Skeletal muscle cell (primary cell): Measurements from ENCODE around the gene PRG3.

Source experiments
- DNase-seq: peaks from one replicate; pipeline ENCODE4 v3.0.0-alpha.2; 2010; ENCODE audit warnings: low read depth
- H3K4me3 ChIP-seq: 2 replicates; pipeline ENCODE4 v1.5.1; 2011; ENCODE audit warnings: low read depth, mild to moderate bottlenecking, control low read depth, low read length, moderate library complexity

PRG3 gene

GRCh38 chr11:57392763-57393105 lies 11.8 kb upstream of the PRG3 start:
- DNase-seq, result no peak
- H3K4me3 ChIP-seq, result no peak overlapping the region

DNA sequence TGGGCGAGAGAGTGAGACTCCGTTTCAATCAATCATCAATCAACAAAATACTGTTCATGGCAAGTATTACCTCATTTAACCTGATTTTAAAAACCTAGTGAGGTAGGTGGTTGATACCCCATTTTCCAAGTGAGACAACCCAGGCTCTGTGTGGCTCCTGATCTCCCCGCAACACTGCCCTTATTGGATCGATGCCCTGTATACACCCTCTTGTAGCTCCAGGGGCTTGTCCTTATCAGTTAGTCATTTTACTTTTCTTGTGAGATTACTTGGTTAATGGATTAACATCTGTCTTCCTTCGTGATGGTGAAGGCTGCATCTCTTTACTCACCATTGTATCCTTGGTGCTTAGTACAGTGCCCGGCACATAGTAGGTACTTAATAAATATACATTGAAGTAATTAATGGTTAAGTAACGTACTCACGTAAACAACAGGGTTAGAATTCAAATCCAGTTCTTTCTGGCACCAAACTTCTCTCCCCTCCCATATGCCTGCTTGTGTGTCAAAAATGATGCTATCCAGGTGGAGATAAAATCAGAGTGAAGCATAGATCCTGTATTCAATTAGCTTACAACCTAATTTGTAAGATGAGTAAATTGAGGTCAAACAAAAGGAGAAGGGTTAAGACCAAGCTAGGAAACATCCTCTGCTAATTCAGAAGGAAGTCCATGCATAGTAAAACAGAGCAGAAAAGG lies 11.3 kb upstream of the PRG3 start:
- no peak overlapping the region for H3K4me3 ChIP-seq
- DNase-seq, result no peak

- DNase-seq, result no peak
- H3K4me3 ChIP-seq, result no peak overlapping the region
Measured at GRCh38 chr11:57391539-57391938, 10.6 kb upstream of the PRG3 start.

- no peak overlapping the region for H3K4me3 ChIP-seq
- DNase-seq, result no peak
Measured at GRCh38 chr11:57391111-57391510, 10.2 kb upstream of the PRG3 start.

GRCh38 chr11:57390535-57390934 lies 9.6 kb upstream of the PRG3 start, which contains the start of gene PRG2:
TSS of gene PRG2 (minus strand) at chr11:57390650. CDS start at chr11:57389944, 706 bp downstream.
- H3K4me3 ChIP-seq, result no peak within 1 kb of the TSS
- DNase-seq, result no peak

DNA sequence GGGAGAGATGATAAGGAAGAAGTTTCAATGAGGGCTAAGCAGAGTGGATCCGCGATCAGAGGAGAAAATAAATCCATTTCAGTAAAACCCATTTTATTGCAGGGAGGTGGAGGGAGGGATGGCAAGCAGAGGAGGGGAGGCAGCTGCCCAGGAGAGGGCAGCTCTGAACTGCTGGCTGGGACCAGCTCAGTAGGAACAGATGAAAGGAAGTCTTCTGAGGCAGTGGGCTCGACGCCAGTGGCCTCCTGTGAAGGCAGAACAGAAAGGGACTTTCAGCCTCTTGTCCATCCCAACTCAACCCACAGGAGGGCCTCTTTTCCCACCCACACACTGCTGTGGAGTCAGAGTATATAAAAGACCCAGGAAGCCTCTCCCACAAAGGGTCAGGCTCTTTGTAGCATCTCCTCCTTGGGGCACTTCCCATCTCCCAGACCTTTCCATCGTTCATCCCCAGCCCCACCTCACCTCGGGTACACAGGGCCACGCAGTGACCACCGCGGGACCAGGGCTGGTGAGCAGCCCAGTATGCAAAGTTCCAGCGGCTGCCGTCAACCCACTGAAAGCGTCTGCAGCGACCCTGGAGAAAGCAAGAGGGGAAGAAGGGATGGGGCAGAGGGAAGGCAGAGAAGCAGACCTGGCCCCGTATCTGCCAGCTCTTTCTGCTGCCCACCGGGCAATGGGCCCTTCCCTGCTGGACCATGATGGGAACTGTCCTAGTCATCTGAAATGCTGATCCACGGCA lies 6.5 kb upstream of the PRG3 start:
- no peak for DNase-seq

DNA sequence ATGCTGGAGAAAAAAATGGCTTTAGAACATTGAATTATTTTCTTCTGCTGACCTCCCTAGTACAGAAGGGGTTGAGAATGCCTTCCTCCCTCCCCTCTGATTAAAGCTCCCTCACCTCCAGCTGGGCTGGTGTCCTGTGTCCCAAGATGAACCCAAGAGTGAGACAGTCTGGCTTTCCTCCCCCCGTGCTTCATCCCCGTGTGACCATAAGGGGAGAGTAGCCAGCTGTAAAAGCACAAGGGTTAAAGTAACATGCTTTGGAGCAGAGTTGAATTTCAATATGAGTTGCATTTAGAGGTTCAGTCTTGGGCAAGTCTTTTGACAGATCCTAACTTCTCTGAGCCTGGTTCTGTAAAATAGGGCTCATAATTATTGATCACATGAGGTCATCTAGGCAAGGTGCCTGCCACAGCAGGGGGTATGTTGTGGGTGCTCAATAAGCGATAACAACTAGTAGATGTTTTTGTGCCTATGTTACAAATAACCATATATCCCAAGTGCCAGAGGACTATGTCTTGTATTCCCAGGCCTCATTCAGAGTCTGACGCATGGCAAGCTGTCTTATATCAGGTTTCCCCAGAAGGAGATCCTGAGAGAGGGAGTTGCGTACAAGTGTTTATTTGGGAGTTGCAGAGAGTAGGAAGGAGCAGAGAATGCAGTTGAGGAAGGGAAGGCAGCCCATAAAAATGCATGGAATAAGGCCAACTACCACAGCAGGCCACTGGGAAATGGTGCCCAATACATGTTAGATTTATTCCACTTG lies 5.4 kb upstream of the PRG3 start:
- DNase-seq, result no peak

More for the DNA sequence above, 6.5 kb upstream of the PRG3 start:
- no peak overlapping the region for H3K4me3 ChIP-seq

DNA sequence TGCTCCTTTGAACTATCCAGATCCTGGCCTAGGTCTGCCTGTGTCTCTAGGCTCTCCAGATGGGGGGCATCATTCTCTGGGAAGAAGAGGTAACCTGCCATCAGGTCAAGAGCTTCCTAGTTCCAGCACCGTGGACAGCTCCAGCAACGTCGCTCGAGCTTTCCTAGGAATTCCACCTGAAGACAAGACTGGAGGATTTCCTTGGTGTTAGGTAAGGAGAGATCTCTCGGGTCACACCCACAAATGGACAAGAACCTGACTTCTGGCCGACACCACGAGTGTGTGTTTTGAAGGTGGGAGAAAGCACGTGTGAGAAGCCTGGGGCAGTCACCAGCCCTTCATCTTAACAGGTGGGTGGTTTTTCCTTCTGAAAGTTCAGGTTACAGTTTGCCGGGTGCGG lies 1.2 kb downstream of the PRG3 start:
- DNase-seq, result no peak
- no peak overlapping the region for H3K4me3 ChIP-seq

More for the DNA sequence above, 5.4 kb upstream of the PRG3 start:
- H3K4me3 ChIP-seq, result no peak overlapping the region

GRCh38 chr11:57378186-57378585 lies 2.8 kb downstream of the PRG3 start:
- H3K4me3 ChIP-seq, result no peak overlapping the region
- DNase-seq, result no peak

DNA sequence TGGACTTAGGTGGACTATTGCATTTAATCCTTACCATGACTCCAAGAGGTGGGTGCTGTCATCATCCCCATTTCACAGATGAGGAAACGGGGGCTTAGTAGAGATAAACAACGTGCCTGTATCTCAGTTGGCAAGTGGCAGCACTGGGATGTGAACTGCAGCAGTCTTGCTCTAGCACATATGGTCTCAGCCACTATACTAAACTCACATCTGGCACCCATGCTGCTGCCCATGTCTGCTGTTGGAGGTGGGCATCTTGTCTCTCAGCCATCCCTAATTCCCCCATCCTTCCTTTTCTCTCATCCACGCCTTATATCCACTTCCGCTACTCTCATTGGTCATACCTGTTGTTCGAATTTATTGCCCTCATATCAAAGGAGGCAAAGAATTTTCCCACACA lies 3.8 kb downstream of the PRG3 start:
- no peak for DNase-seq
- H3K4me3 ChIP-seq, result no peak overlapping the region

DNA sequence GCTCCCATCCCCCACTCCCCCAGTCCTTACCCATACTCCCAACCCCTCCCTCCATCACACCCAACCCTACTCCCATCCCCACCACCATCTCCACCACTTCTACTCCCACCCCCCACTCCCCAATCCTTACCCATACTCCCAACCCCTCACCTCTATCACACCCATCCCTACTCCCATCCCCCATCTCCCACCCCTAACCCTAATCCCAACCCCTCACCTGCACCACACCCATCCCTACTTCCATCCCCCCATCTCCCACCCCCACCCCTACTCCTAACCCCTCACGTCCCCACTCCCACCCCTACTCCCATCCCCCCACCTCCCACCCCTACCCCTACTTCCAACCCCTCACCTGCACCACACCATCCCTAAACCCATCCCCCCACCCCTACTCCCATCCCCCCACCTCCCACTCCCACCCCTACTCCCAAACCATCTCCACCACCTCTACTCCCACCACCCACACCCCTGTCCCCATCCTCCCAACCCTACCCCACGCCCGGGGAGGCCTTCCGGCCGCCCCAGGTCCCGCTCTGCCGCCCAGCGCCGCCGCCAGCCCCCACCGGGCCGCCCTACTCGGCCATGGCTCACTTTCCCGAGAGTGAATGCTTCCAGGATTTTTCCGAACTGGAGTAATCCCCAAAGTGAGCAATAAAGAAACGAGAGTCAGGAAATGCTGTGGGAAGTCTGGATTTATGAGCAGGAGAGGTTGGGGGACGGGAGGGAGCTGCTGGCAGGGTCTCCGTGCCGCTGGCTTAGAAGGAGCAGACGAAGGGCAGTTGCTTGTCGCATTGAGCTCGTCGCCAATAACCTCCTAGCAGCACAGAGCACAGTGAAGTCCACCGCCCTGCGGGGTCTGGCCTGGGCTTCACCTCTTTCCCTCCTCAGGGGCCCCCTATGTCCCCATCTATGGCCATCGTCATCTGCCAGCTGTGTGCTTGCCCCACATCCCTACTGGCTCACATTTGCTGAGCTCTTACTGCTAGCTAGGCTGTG lies 4.6 kb downstream of the PRG3 start:
- no peak for DNase-seq
- no peak overlapping the region for H3K4me3 ChIP-seq

GRCh38 chr11:57375490-57375889 lies 5.5 kb downstream of the PRG3 start:
- DNase-seq, result no peak
- no peak overlapping the region for H3K4me3 ChIP-seq

GRCh38 chr11:57374966-57375365 lies 6.0 kb downstream of the PRG3 start:
- DNase-seq, result no peak
- H3K4me3 ChIP-seq, result no peak overlapping the region

DNA sequence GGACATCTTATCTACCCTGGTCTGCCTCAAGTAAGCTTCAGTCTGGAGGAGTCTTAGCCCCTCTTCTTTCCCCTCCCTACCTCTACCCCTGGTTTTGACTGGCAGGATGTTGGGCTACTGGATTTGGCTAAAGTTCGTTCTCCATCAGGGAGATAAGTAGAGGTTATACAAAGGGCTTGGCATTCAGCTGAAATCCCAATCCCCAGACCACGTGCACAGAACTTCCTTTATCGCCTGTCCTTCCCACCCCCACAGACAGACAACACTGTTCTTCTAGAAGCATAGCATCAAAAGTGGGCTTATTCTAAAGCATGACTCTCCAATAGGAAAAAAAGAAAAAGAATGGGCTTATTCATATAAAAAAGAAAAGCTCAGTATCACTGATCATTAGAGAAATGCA lies 7.8 kb downstream of the PRG3 start:
- no peak overlapping the region for H3K4me3 ChIP-seq
- no peak for DNase-seq

GRCh38 chr11:57370941-57371340 lies 10.0 kb downstream of the PRG3 start:
- H3K4me3 ChIP-seq, result no peak overlapping the region
- no peak for DNase-seq

DNA sequence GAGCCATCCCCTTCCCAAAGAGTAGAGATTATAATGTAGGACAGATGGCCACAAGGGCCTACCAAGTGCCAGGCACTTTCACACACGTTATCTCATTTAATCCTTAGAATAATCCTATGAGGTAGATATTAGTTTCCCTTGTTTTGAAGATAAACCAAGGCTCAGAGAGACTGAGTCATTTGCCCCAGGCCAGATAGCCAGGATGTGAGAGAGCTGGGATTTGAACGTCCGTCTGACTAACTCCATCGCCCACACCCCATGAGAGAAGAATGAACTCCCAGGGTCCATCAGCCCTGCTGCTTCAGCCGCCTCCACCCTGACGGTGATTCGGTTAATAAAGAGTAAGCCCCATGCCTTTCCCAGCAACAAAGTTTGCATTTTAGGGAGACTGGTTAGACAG lies 10.7 kb downstream of the PRG3 start:
- no peak for DNase-seq
- no peak overlapping the region for H3K4me3 ChIP-seq

GRCh38 chr11:57368845-57369232 lies 12.1 kb downstream of the PRG3 start:
- no peak overlapping the region for H3K4me3 ChIP-seq
- no peak for DNase-seq

DNA sequence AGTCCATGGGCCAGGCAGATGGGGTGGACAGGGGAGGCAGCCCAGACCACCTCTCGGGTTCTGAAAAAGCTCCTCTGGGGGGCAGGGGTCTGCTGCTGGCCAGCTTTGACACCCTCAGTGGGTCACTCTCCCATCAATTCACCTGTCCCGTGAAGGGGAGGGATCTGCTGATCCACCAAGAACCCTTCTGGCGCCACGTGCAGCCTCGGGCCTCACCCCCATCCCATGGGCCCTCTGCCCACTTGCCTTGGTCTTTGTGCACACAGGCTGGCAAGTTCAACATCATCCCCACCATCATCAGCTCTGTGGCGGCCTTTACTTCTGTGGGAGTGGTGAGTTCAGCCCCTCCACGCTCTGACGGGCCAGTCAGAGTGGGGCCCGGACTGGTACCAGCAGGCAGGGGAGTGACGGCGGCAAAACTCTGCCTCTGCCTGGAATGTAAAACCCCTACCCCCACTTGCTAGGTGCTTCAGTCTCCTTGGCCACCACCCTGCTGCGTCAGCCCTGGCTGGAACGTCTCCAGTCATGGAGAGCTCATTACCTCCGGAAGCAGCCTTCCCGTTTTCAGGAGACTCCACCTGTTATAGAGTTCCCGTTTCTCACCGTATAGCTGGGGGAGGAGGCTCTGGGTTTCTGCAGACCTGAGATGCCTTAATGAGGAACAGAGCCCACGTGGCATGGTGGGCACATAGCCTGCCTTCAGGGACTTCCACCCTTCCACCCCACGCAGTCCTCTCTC lies 12.7 kb downstream of the PRG3 start:
- no peak overlapping the region for H3K4me3 ChIP-seq

More for the DNA sequence above, 12.7 kb downstream of the PRG3 start:
- DNase-seq, result no peak
